Tibial nerve (tissue), 4 donors: ENCODE data around the gene BMP5. TPM values are rescaled to one million over a fixed set of nuclear protein-coding genes. Genes with fewer than 3 reads are reported as not detected.

Experiments
- DNase-seq, 2 donors: peaks; one replicate each; pipeline ENCODE4 v3.0.0-alpha.2; 2019; ENCODE audit warnings: low spot score in 2 of 2
- H3K27ac ChIP-seq, 4 donors: fragments of 200-600 bp; sonication (generic) in 3 of 4; one replicate each; pipeline ENCODE4 v1.5.1; 2017 to 2019; ENCODE audit warnings: mild to moderate bottlenecking in 1 of 4
- H3K27me3 ChIP-seq, 2 donors: fragments of 200-600 bp; sonication (generic) in 1 of 2; one replicate each; pipeline versions ENCODE4 v1.5.1 to v1.6.0; 2017 to 2019
- H3K36me3 ChIP-seq, 3 donors: fragments of 200-600 bp; sonication (generic); one replicate each; pipeline ENCODE4 v1.5.1; 2018 to 2019
- H3K4me1 ChIP-seq, 4 donors: fragments of 200-600 bp; sonication (generic) in 3 of 4; one replicate each; pipeline ENCODE4 v1.5.1; 2017 to 2019
- H3K4me3 ChIP-seq, 4 donors: fragments of 200-600 bp; sonication (generic) in 3 of 4; one replicate each; pipeline ENCODE4 v1.5.1; 2017 to 2019; ENCODE audit warnings: mild to moderate bottlenecking in 1 of 4, moderate library complexity in 1 of 4
- H3K9me3 ChIP-seq, 4 donors: fragments of 200-600 bp; sonication (generic) in 3 of 4; one replicate each; pipeline ENCODE4 v1.5.1; 2017 to 2019
- CTCF ChIP-seq, 5 experiments: fragments of 200-600 bp in 3 of 5; fragments of 450-650 bp in 2 of 5; sonication (generic) in 3 of 5; IDR thresholded peaks; one replicate each; pipeline ENCODE4 v1.5.1; 2016 to 2019; ENCODE audit warnings: antibody characterized with exemption in 5 of 5, mild to moderate bottlenecking in 3 of 5, moderate library complexity in 2 of 5
- EP300 ChIP-seq, 2 donors: sonication (generic); formaldehyde crosslinking; IDR thresholded peaks; one replicate each; pipeline ENCODE4 v1.6.1; 2017; ENCODE audit warnings: antibody characterized with exemption in 2 of 2, mild to moderate bottlenecking in 1 of 2
- POLR2A ChIP-seq, 2 donors: fragments of 450-650 bp; IDR thresholded peaks; one replicate each; pipeline ENCODE4 v1.6.1; 2017; ENCODE audit warnings: antibody characterized with exemption in 2 of 2, mild to moderate bottlenecking in 2 of 2, moderate library complexity in 2 of 2
- WGBS, 2 donors: methylation state at CpG; one replicate each; pipeline ENCODE4 v1.1.5; 2018; 5-methylcytosine and 5-hydroxymethylcytosine counted together
- total RNA-seq, 4 donors: library from RNA; depleted of rRNA; stranded (reverse); fragments of >200 nt; gene quantifications; one replicate each; pipeline ENCODE4 v1.1.0, GENCODE V29; 2016

Gene BMP5
- total RNA-seq, 4 donors from 2014 or later = 0.44 to 1.5 (median 1.1) TPM

GRCh38 chr6:55785273-55785672 lies 90.1 kb downstream of the BMP5 start:
- Histone ChIP-seq H3K27ac (no peak overlapping the region), H3K36me3 (no peaks in the 10 kb centered on the region), H3K27me3 (no peaks in the 10 kb centered on the region), H3K4me3 (no peak overlapping the region), H3K4me1 (peaks cover 0 to 5% (median 0%) of the 10 kb centered on the region in 4 donors), H3K9me3 (no peaks in the 10 kb centered on the region)
- WGBS, 2 donors = 83 to 89% methylated on average over 6 of the region's 6 CpGs
- DNase-seq = no peak
- TF ChIP-seq EP300 (IDR thresholded peaks at IDR 0.05) = no peak
- no peak for TF ChIP-seq POLR2A (IDR thresholded peaks at IDR 0.05)
- TF ChIP-seq CTCF (IDR thresholded peaks at IDR 0.05) = no peak

GRCh38 chr6:55782275-55782674 lies 93.1 kb downstream of the BMP5 start:
- Histone ChIP-seq H3K27ac (no peak overlapping the region), H3K9me3 (no peaks in the 10 kb centered on the region), H3K4me3 (no peak overlapping the region), H3K4me1 (no peaks in the 10 kb centered on the region), H3K36me3 (no peaks in the 10 kb centered on the region), H3K27me3 (no peaks in the 10 kb centered on the region)
- TF ChIP-seq EP300 (IDR thresholded peaks at IDR 0.05) (no peak), POLR2A (IDR thresholded peaks at IDR 0.05) (no peak), CTCF (IDR thresholded peaks at IDR 0.05) (no peak)
- no peak for DNase-seq
- 57 to 63% methylated on average over 2 of the region's 2 CpGs for WGBS, 2 donors

GRCh38 chr6:55778705-55779104 lies 96.7 kb downstream of the BMP5 start:
- H3K4me3 ChIP-seq = no peak overlapping the region
- H3K27me3 ChIP-seq = no peaks in the 10 kb centered on the region
- no peaks in the 10 kb centered on the region for H3K36me3 ChIP-seq
- DNase-seq = no peak
- H3K4me1 ChIP-seq = no peaks in the 10 kb centered on the region
- TF ChIP-seq CTCF (IDR thresholded peaks at IDR 0.05) = no peak
- no peak for TF ChIP-seq POLR2A (IDR thresholded peaks at IDR 0.05)
- no peak for TF ChIP-seq EP300 (IDR thresholded peaks at IDR 0.05)
- 86 to 89% methylated on average over 2 of the region's 2 CpGs for WGBS, 2 donors
- no peaks in the 10 kb centered on the region for H3K9me3 ChIP-seq
- H3K27ac ChIP-seq = no peak overlapping the region

- H3K27me3 ChIP-seq = no peaks in the 10 kb centered on the region
- no peak for DNase-seq
- no peaks in the 10 kb centered on the region for H3K4me1 ChIP-seq
- WGBS, 2 donors = 93% methylated on average over 1 of the region's 1 CpG
- H3K9me3 ChIP-seq = no peaks in the 10 kb centered on the region
- H3K4me3 ChIP-seq = no peak overlapping the region
- H3K36me3 ChIP-seq = no peaks in the 10 kb centered on the region
- TF ChIP-seq CTCF (IDR thresholded peaks at IDR 0.05) (no peak), EP300 (IDR thresholded peaks at IDR 0.05) (no peak), POLR2A (IDR thresholded peaks at IDR 0.05) (no peak)
- no peak overlapping the region for H3K27ac ChIP-seq
These were observed 97.9 kb downstream of the BMP5 start for GRCh38 chr6:55777469-55777868.

GRCh38 chr6:55776113-55776512 lies 99.3 kb downstream of the BMP5 start:
- H3K4me1 ChIP-seq = no peaks in the 10 kb centered on the region
- no peak overlapping the region for H3K4me3 ChIP-seq
- DNase-seq = no peak
- no peak overlapping the region for H3K27ac ChIP-seq
- H3K9me3 ChIP-seq = no peaks in the 10 kb centered on the region
- no peaks in the 10 kb centered on the region for H3K36me3 ChIP-seq
- 16 to 32% methylated on average over 1 of the region's 1 CpG for WGBS, 2 donors
- H3K27me3 ChIP-seq = no peaks in the 10 kb centered on the region
- TF ChIP-seq POLR2A (IDR thresholded peaks at IDR 0.05) (no peak), CTCF (IDR thresholded peaks at IDR 0.05) (no peak), EP300 (IDR thresholded peaks at IDR 0.05) (no peak)
